Ectodermal cell (in vitro differentiated cells): Measurements from ENCODE around the gene PLXNA2.

Experiments used
- H3K27ac ChIP-seq: 2 replicates; pipeline ENCODE4 v1.7.0; 2013; ENCODE audit warnings: mild to moderate bottlenecking, low read depth, low read length; ENCODE audit not compliant: insufficient read depth, poor library complexity, severe bottlenecking
- H3K27me3 ChIP-seq: 2 replicates; pipeline ENCODE4 v1.7.0; 2013; ENCODE audit warnings: mild to moderate bottlenecking, low read length; ENCODE audit not compliant: insufficient read depth, control insufficient read depth, poor library complexity, severe bottlenecking
- H3K36me3 ChIP-seq: one replicate; pipeline ENCODE4 v1.7.0; 2013; ENCODE audit warnings: low read length; ENCODE audit not compliant: control insufficient read depth, insufficient read depth
- H3K4me1 ChIP-seq: one replicate; pipeline ENCODE4 v1.7.0; 2013; ENCODE audit warnings: low read length; ENCODE audit not compliant: control insufficient read depth, insufficient read depth
- H3K4me3 ChIP-seq: 2 replicates; pipeline ENCODE4 v1.7.0; 2013; ENCODE audit warnings: low read depth, low read length, control low read depth; ENCODE audit not compliant: insufficient read depth
- H3K9me3 ChIP-seq: 2 replicates; pipeline ENCODE4 v1.7.0; 2013; ENCODE audit warnings: mild to moderate bottlenecking, low read length, moderate library complexity; ENCODE audit not compliant: control insufficient read depth
- WGBS, 2 experiments: methylation state at CpG; one replicate each; pipeline ENCODE4 v1.1.7; 2013; ENCODE audit warnings: missing lambda C conversion rate in 2 of 2; 5-methylcytosine and 5-hydroxymethylcytosine counted together

The PLXNA2 gene

GRCh38 chr1:208215393-208215792 is 28.8 kb downstream of the PLXNA2 start:
- Histone ChIP-seq H3K27ac (no peak overlapping the region), H3K27me3 (no peaks in the 10 kb centered on the region), H3K9me3 (no peaks in the 10 kb centered on the region), H3K4me1 (peaks cover 17% of the 10 kb centered on the region), H3K4me3 (no peak overlapping the region), H3K36me3 (no peaks in the 10 kb centered on the region)

GRCh38 chr1:208213786-208214185 is 30.4 kb downstream of the PLXNA2 start:
- Histone ChIP-seq H3K9me3 (no peaks in the 10 kb centered on the region), H3K4me1 (peaks cover 10% of the 10 kb centered on the region), H3K36me3 (no peaks in the 10 kb centered on the region), H3K4me3 (no peak overlapping the region), H3K27ac (no peak overlapping the region), H3K27me3 (no peaks in the 10 kb centered on the region)
- WGBS, 2 experiments: 74 to 91% methylated on average over 3 of the region's 3 CpGs

GRCh38 chr1:208212893-208213292 is 31.3 kb downstream of the PLXNA2 start:
- Histone ChIP-seq H3K4me1 (peaks cover 4% of the 10 kb centered on the region), H3K9me3 (no peaks in the 10 kb centered on the region), H3K36me3 (no peaks in the 10 kb centered on the region), H3K4me3 (no peak overlapping the region), H3K27me3 (no peaks in the 10 kb centered on the region), H3K27ac (no peak overlapping the region)
- 80 to 96% methylated on average over 1 of the region's 1 CpG for WGBS, 2 experiments

- Histone ChIP-seq H3K27ac (no peak overlapping the region), H3K36me3 (no peaks in the 10 kb centered on the region), H3K4me1 (peaks cover 4% of the 10 kb centered on the region), H3K27me3 (no peaks in the 10 kb centered on the region), H3K4me3 (no peak overlapping the region), H3K9me3 (no peaks in the 10 kb centered on the region)
- 86 to 90% methylated on average over 8 of the region's 8 CpGs for WGBS, 2 experiments
Observed at GRCh38 chr1:208211921-208212843, 32.0 kb downstream of the PLXNA2 start.

GRCh38 chr1:208209896-208210589 is 34.1 kb downstream of the PLXNA2 start:
- 95 to 97% methylated on average over 7 to 9 of the region's 9 CpGs for WGBS, 2 experiments
- Histone ChIP-seq H3K4me3 (no peak overlapping the region), H3K36me3 (no peaks in the 10 kb centered on the region), H3K27me3 (no peaks in the 10 kb centered on the region), H3K4me1 (peaks cover 9% of the 10 kb centered on the region), H3K27ac (no peak overlapping the region), H3K9me3 (no peaks in the 10 kb centered on the region)

- Histone ChIP-seq H3K9me3 (no peaks in the 10 kb centered on the region), H3K4me1 (peaks cover 11% of the 10 kb centered on the region), H3K27ac (no peak overlapping the region), H3K4me3 (no peak overlapping the region), H3K27me3 (no peaks in the 10 kb centered on the region), H3K36me3 (no peaks in the 10 kb centered on the region)
- WGBS, 2 experiments: 89 to 95% methylated on average over 3 of the region's 3 CpGs
Observed at GRCh38 chr1:208209286-208209685, 34.9 kb downstream of the PLXNA2 start.

- Histone ChIP-seq H3K4me3 (no peak overlapping the region), H3K4me1 (peaks cover 7% of the 10 kb centered on the region), H3K36me3 (no peaks in the 10 kb centered on the region), H3K9me3 (no peaks in the 10 kb centered on the region), H3K27me3 (no peaks in the 10 kb centered on the region), H3K27ac (no peak overlapping the region)
Observed at GRCh38 chr1:208208132-208208487, 36.1 kb downstream of the PLXNA2 start.

GRCh38 chr1:208207388-208208131 is 36.6 kb downstream of the PLXNA2 start:
- H3K4me1 ChIP-seq: peaks cover 8% of the 10 kb centered on the region
- 88 to 92% methylated on average over 10 of the region's 10 CpGs for WGBS, 2 experiments
- H3K4me3 ChIP-seq: no peak overlapping the region
- no peaks in the 10 kb centered on the region for H3K9me3 ChIP-seq
- H3K27me3 ChIP-seq: no peaks in the 10 kb centered on the region
- no peak overlapping the region for H3K27ac ChIP-seq
- no peaks in the 10 kb centered on the region for H3K36me3 ChIP-seq

- Histone ChIP-seq H3K9me3 (no peaks in the 10 kb centered on the region), H3K4me1 (peaks cover 21% of the 10 kb centered on the region), H3K36me3 (no peaks in the 10 kb centered on the region), H3K4me3 (no peak overlapping the region), H3K27ac (no peak overlapping the region), H3K27me3 (no peaks in the 10 kb centered on the region)
- WGBS, 2 experiments: 95 to 96% methylated on average over 5 of the region's 5 CpGs
Observed at GRCh38 chr1:208206092-208206698, 38.0 kb downstream of the PLXNA2 start.
